ENCODE data around the gene KRTAP4-2.
"Not testable (repeated sequence)": the region's sequence is repeated elsewhere in the genome, so short reads cannot be mapped to it uniquely, and the experiment has no call there.

Gene KRTAP4-2

GRCh38 chr17:41177727-41178271, at the start of gene KRTAP4-2:
KRTAP4-2 (minus strand) TSS chr17:41178221; CDS start chr17:41178164, 57 bp downstream.
- no peak for DNase-seq (ENCODE audit: low read depth in 2 of 2)

- not testable (repeated sequence) for DNase-seq (ENCODE audit: low read depth in 2 of 2)
Observed at GRCh38 chr17:41226598-41227095, 48.6 kb upstream of the KRTAP4-2 start, which contains the start of gene KRTAP9-2. KRTAP9-2 (plus strand) TSS chr17:41226648; CDS start chr17:41226655, 7 bp downstream.

- no peak for DNase-seq (ENCODE audit: low read depth in 2 of 2)
Observed at GRCh38 chr17:41226051-41226450, 48.0 kb upstream of the KRTAP4-2 start.

- DNase-seq (ENCODE audit: low read depth in 2 of 2) = no peak
Observed at GRCh38 chr17:41223821-41224220, 45.8 kb upstream of the KRTAP4-2 start.

GRCh38 chr17:41215681-41216080, 37.7 kb upstream of the KRTAP4-2 start:
- no peak for DNase-seq (ENCODE audit: low read depth in 2 of 2)

- no peak for DNase-seq (ENCODE audit: low read depth in 2 of 2)
Observed at GRCh38 chr17:41212524-41213169, 34.6 kb upstream of the KRTAP4-2 start.

- DNase-seq (ENCODE audit: low read depth in 2 of 2) = no peak
Observed at GRCh38 chr17:41211845-41212466, 33.9 kb upstream of the KRTAP4-2 start.

GRCh38 chr17:41199421-41200078, 21.5 kb upstream of the KRTAP4-2 start:
- DNase-seq (ENCODE audit: low read depth in 2 of 2) = no peak

- DNase-seq (ENCODE audit: low read depth in 2 of 2) = no peak
Observed at GRCh38 chr17:41196068-41196467, 18.0 kb upstream of the KRTAP4-2 start.

GRCh38 chr17:41190328-41190727, 12.3 kb upstream of the KRTAP4-2 start:
- no peak for DNase-seq (ENCODE audit: low read depth in 2 of 2)

- not testable (repeated sequence) for DNase-seq (ENCODE audit: low read depth in 2 of 2)
Observed at GRCh38 chr17:41189837-41190318, 11.9 kb upstream of the KRTAP4-2 start, which contains the start of gene KRTAP9-1. KRTAP9-1 (plus strand) TSS chr17:41189887; CDS start chr17:41189887, 0 bp downstream.

GRCh38 chr17:41186872-41187271, 8.9 kb upstream of the KRTAP4-2 start:
- no peak for DNase-seq (ENCODE audit: low read depth in 2 of 2)

GRCh38 chr17:41185001-41185400, 7.0 kb upstream of the KRTAP4-2 start:
- DNase-seq (ENCODE audit: low read depth in 2 of 2) = no peak

- no peak for DNase-seq (ENCODE audit: low read depth in 2 of 2)
Observed at GRCh38 chr17:41184480-41184961, 6.5 kb upstream of the KRTAP4-2 start, which contains the start of gene KRTAP4-1. KRTAP4-1 (minus strand) TSS chr17:41184911; CDS start chr17:41184854, 57 bp downstream.

- no peak for DNase-seq (ENCODE audit: low read depth in 2 of 2)
Observed at GRCh38 chr17:41178843-41179616, 1.0 kb upstream of the KRTAP4-2 start.

- no peak for DNase-seq (ENCODE audit: low read depth in 2 of 2)
Observed at GRCh38 chr17:41178341-41178740, 320 bp upstream of the KRTAP4-2 start.

- DNase-seq (ENCODE audit: low read depth in 2 of 2) = no peak
Observed at GRCh38 chr17:41176744-41177387, 1.2 kb downstream of the KRTAP4-2 start.

- DNase-seq (ENCODE audit: low read depth in 2 of 2) = no peak
Observed at GRCh38 chr17:41171886-41172285, 6.1 kb downstream of the KRTAP4-2 start.

GRCh38 chr17:41168121-41168520, 9.9 kb downstream of the KRTAP4-2 start, which contains the start of gene KRTAP4-3:
KRTAP4-3 (minus strand) TSS chr17:41168221; CDS start chr17:41168172, 49 bp downstream.
- no peak for DNase-seq (ENCODE audit: low read depth in 2 of 2)

- DNase-seq (ENCODE audit: low read depth in 2 of 2) = no peak
Observed at GRCh38 chr17:41167561-41167960, 10.5 kb downstream of the KRTAP4-2 start.

Data from stimulated activated CD8-positive, alpha-beta memory T cell treated with anti-CD3 and anti-CD28 coated beads, Interleukin-15, amount 100 ng/mL, for 4 hours (primary cell).